HepG2 (cell line): ENCODE measurements around the gene FANCE. TPM values are rescaled to one million over a fixed set of nuclear protein-coding genes. Genes with fewer than 3 reads are reported as not detected.

Experiments used
- ATAC-seq: fragments of 200-7000 bp; cut with Tn5 transposase; 3 replicates; pipeline ENCODE4 v1.9.1; 2020; ENCODE audit warnings: mild to moderate bottlenecking, moderate library complexity
- BruUV-seq: library from RNA; stranded (reverse); fragments of 400-500 nt; replicated peaks from 2 replicates; lab custom pipeline; 2021; lab: Mats Ljungman, UMichigan
- CTCF ChIA-PET: fragments of 300-600 bp; formaldehyde crosslinking; extraction: SDS; loops from one replicate; lab custom pipeline; 2021; ENCODE audit warnings: low total read pairs, inconsistent platforms, low intra/inter-chr PET ratio; lab: Yijun Ruan, JAX
- POLR2A ChIA-PET: fragments of 350-600 bp; sonication (Branson Sonifier 250); formaldehyde crosslinking; loops from one replicate; lab custom pipeline; 2020; ENCODE audit warnings: antibody characterized with exemption, inconsistent platforms; lab: Yijun Ruan, JAX
- DNase-seq: peaks from one replicate; pipeline ENCODE4 v3.0.0-alpha.2; 2015; ENCODE audit warnings: low spot score
- FAIRE-seq: peaks from 3 replicates; lab custom pipeline; 2011; peaks lifted over from hg19 to GRCh38; lab: Jason Lieb, UNC
- H2AFZ ChIP-seq: one replicate; pipeline ENCODE4 v1.6.1; 2011; ENCODE audit warnings: low read length, inconsistent platforms
- H3K27ac ChIP-seq: fragments of 300-600 bp; 3 replicates; pipeline ENCODE4 v1.8.0; 2011; ENCODE audit warnings: mixed run types, mild to moderate bottlenecking, mixed read lengths, low read length, inconsistent platforms; ENCODE audit not compliant: insufficient read depth; ENCODE audit errors: extremely low read length
- H3K27me3 ChIP-seq, 2 experiments: fragments of 200-600 bp in 1 of 2; 2 replicates in 1 of 2; 3 replicates in 1 of 2; pipeline versions ENCODE4 v1.6.0 to v1.8.0; 2011; ENCODE audit warnings: low read length in 2 of 2, mild to moderate bottlenecking in 2 of 2, moderate library complexity in 2 of 2, inconsistent platforms in 1 of 2; ENCODE audit not compliant: insufficient read depth in 2 of 2, control insufficient read depth in 1 of 2
- H3K36me3 ChIP-seq, 2 experiments: fragments of 200-600 bp in 1 of 2; replicated peaks in 1 of 2; 2 replicates in 1 of 2; 3 replicates in 1 of 2; pipeline versions ENCODE4 v1.5.1 to v1.8.0; 2011; ENCODE audit warnings: low read length in 2 of 2, inconsistent platforms in 1 of 2; ENCODE audit not compliant: insufficient read depth in 2 of 2, control insufficient read depth in 1 of 2
- H3K4me1 ChIP-seq: 2 replicates; pipeline ENCODE4 v1.5.1; 2012; ENCODE audit warnings: low read length, inconsistent platforms; ENCODE audit not compliant: insufficient read depth
- H3K4me2 ChIP-seq: 2 replicates; pipeline ENCODE4 v1.6.0; 2011; ENCODE audit warnings: low read depth, low read length, inconsistent platforms
- H3K4me3 ChIP-seq, 3 experiments: fragments of 200-600 bp in 1 of 3; sonication (generic), shearing (Covaris generic) in 1 of 3; replicated peaks in 1 of 3; 2 replicates each; pipeline ENCODE4 v1.5.1; 2011 to 2016; ENCODE audit warnings: low read length in 3 of 3, inconsistent platforms in 2 of 3, low read depth in 2 of 3, mild to moderate bottlenecking in 2 of 3, control low read depth in 1 of 3, mixed read lengths in 1 of 3; ENCODE audit not compliant: insufficient read depth in 1 of 3
- H3K79me2 ChIP-seq: one replicate; pipeline ENCODE4 v1.6.1; 2011; ENCODE audit warnings: low read length, inconsistent platforms; ENCODE audit not compliant: insufficient read depth
- H3K9ac ChIP-seq: 2 replicates; pipeline ENCODE4 v1.6.0; 2011; ENCODE audit warnings: mild to moderate bottlenecking, low read depth, low read length, inconsistent platforms; ENCODE audit not compliant: insufficient read depth
- H3K9me3 ChIP-seq: 2 replicates; pipeline ENCODE4 v1.5.1; 2012; ENCODE audit warnings: mild to moderate bottlenecking, low read length
- H4K20me1 ChIP-seq: 2 replicates; pipeline ENCODE4 v1.6.0; 2011; ENCODE audit warnings: inconsistent platforms, mild to moderate bottlenecking, low read length, moderate library complexity; ENCODE audit not compliant: insufficient read depth
- MYNN ChIP-seq: sonication (generic); formaldehyde crosslinking; IDR thresholded peaks from 2 replicates; pipeline ENCODE4 v1.4.0; 2020; ENCODE audit warnings: mild to moderate bottlenecking, low read depth, missing genetic modification reagents
- NRL ChIP-seq: sonication (generic); formaldehyde crosslinking; IDR thresholded peaks from 2 replicates; pipeline ENCODE4 v1.5.0; 2020; ENCODE audit warnings: missing genetic modification reagents, mild to moderate bottlenecking, moderate library complexity, borderline replicate concordance
- RARA ChIP-seq: IDR thresholded peaks from 2 replicates; pipeline ENCODE4 v1.6.1; 2016; ENCODE audit warnings: missing genetic modification reagents, missing compliant biosample characterization
- RELA ChIP-seq: sonication (generic); formaldehyde crosslinking; IDR thresholded peaks from 2 replicates; pipeline ENCODE4 v1.4.0; 2020; ENCODE audit warnings: missing genetic modification reagents
- SIX4 ChIP-seq: sonication (generic); formaldehyde crosslinking; IDR thresholded peaks from 2 replicates; pipeline ENCODE4 v1.4.0; 2020; ENCODE audit warnings: missing genetic modification reagents
- SRSF9 ChIP-seq: fragments of 200-400 bp; formaldehyde crosslinking; IDR thresholded peaks from 2 replicates; pipeline ENCODE4 v1.6.1; 2018; ENCODE audit warnings: borderline replicate concordance, mild to moderate bottlenecking, low read depth, low read length; ENCODE audit not compliant: insufficient read depth, poor library complexity, severe bottlenecking
- TARDBP ChIP-seq: sonication (generic); formaldehyde crosslinking; IDR thresholded peaks from 2 replicates; pipeline ENCODE4 v1.8.0; 2022; ENCODE audit warnings: mild to moderate bottlenecking, missing genetic modification reagents
- ZNF564 ChIP-seq: sonication (generic); formaldehyde crosslinking; IDR thresholded peaks from 2 replicates; pipeline ENCODE4 v1.8.1; 2023; ENCODE audit warnings: mild to moderate bottlenecking, missing genetic modification reagents
- ZNF644 ChIP-seq: IDR thresholded peaks from 2 replicates; pipeline ENCODE4 v1.6.1; 2016; ENCODE audit warnings: low read depth
- ZNF790 ChIP-seq: sonication (generic); formaldehyde crosslinking; IDR thresholded peaks from 2 replicates; pipeline ENCODE4 v1.8.0; 2022; ENCODE audit warnings: missing genetic modification reagents, mild to moderate bottlenecking, borderline replicate concordance
- WGBS: methylation state at CpG from one replicate; pipeline ENCODE4 v1.1.6; 2017; ENCODE audit warnings: low lambda C conversion rate; 5-methylcytosine and 5-hydroxymethylcytosine counted together
- in situ Hi-C: cut with HindIII; loops from 2 replicates; pipeline ENCODE4 v1.10.0; 2017; ENCODE audit warnings: low pct_unique_long_range_greater_than_20kb; ENCODE audit not compliant: extremely low pct_ligation_motif_present
- intact Hi-C: fragments of 100-400 bp; cut with micrococcal nuclease; formaldehyde crosslinking; loops from one replicate; pipeline ENCODE4 v1.10.0; 2022; ENCODE audit not compliant: unreplicated experiment
- polyA plus RNA-seq, 8 experiments: library from polyadenylated mRNA; depleted of rRNA in 3 of 8; stranded (reverse) in 7 of 8; unstranded in 1 of 8; fragments of >200 nt; fragmentation: Illumina TruSeq in 4 of 8; extraction: Trizol in 4 of 8; gene quantifications; 2 replicates each; pipeline versions ENCODE4 v1.2.1 to v1.2.3, GENCODE V29; 2011 to 2016; ENCODE audit warnings: low read depth in 4 of 8, missing spikeins in 1 of 8, mixed read lengths in 1 of 8; ENCODE audit not compliant: insufficient read depth in 1 of 8
- total RNA-seq, 5 experiments: library from RNA; depleted of rRNA; stranded (reverse); fragments of >200 nt; fragmentation: Illumina TruSeq; extraction: Trizol; gene quantifications; 2 replicates each; pipeline ENCODE4 v1.2.3, GENCODE V29; 2016; ENCODE audit warnings: low read depth in 1 of 5
- TF ChIP-seq, protein P1 (sequence below): fragments of 450-650 bp; IDR thresholded peaks from 2 replicates; pipeline ENCODE4 v1.6.1; 2016
- TF ChIP-seq, protein P2 (sequence below): fragments of 450-650 bp; IDR thresholded peaks from 2 replicates; pipeline ENCODE4 v1.6.1; 2017; ENCODE audit warnings: mild to moderate bottlenecking
- TF ChIP-seq, protein P3 (sequence below): sonication (generic); formaldehyde crosslinking; conservative IDR thresholded peaks from 2 replicates; pipeline ENCODE4 v1.4.0; 2020; ENCODE audit warnings: missing genetic modification reagents
- TF ChIP-seq, protein P4 (sequence below): sonication (generic); formaldehyde crosslinking; IDR thresholded peaks from 2 replicates; pipeline ENCODE4 v1.8.0; 2023; ENCODE audit warnings: mild to moderate bottlenecking, missing genetic modification reagents
- TF ChIP-seq, protein P5 (sequence below): sonication (generic); formaldehyde crosslinking; IDR thresholded peaks from 2 replicates; pipeline ENCODE4 v1.4.0; 2020; ENCODE audit warnings: missing genetic modification reagents

The FANCE gene
- total and polyA plus RNA-seq, 2 of the 13 experiments (the other 11 are each of a cell fraction or from before 2014, with no cell fraction given): 7.1 to 11.2 TPM

DNA sequence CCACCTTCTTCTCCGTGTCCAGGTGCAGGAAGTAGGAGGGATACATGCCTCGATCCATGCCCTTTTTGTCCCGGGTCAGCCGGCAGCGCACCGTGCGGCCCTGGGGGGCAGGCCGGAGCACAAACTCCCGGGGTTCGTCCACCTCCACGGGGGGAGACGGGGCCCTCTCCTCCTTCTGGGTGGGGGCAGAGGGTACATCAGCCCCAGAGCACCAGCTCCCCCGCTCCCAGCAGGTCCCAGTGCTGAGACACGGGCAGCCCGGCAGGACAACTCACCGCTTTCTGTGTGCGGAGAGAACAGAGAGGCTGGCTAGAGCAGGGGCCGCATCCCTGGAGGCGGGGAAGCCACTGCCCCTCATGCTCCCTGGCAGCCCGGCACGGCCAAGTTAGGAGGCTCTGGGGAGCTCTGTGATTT is 53.9 kb downstream of the FANCE start:
- intact Hi-C loops: no loop called here
- in situ Hi-C loops: no loop called here
- TF ChIP-seq ZNF790 (CRISPR knock-in tag) (no peak), RELA (CRISPR knock-in tag) (0 out of 2 replicates have a peak, but pooled peaks have one; percentile 23), RARA (CRISPR knock-in tag) (no peak), MYNN (CRISPR knock-in tag) (no peak), SRSF9 (no peak), TARDBP (CRISPR knock-in tag) (no peak), ZNF644 (CRISPR knock-in tag) (no peak), ZNF564 (CRISPR knock-in tag) (no peak), NRL (CRISPR knock-in tag) (0 out of 2 replicates have a peak, but pooled peaks have one; percentile 27), SIX4 (no peak)
- TF ChIP-seq, protein P1, sequence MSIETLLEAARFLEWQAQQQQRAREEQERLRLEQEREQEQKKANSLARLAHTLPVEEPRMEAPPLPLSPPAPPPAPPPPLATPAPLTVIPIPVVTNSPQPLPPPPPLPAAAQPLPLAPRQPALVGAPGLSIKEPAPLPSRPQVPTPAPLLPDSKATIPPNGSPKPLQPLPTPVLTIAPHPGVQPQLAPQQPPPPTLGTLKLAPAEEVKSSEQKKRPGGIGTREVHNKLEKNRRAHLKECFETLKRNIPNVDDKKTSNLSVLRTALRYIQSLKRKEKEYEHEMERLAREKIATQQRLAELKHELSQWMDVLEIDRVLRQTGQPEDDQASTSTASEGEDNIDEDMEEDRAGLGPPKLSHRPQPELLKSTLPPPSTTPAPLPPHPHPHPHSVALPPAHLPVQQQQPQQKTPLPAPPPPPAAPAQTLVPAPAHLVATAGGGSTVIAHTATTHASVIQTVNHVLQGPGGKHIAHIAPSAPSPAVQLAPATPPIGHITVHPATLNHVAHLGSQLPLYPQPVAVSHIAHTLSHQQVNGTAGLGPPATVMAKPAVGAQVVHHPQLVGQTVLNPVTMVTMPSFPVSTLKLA: no peak
- TF ChIP-seq, protein P2, sequence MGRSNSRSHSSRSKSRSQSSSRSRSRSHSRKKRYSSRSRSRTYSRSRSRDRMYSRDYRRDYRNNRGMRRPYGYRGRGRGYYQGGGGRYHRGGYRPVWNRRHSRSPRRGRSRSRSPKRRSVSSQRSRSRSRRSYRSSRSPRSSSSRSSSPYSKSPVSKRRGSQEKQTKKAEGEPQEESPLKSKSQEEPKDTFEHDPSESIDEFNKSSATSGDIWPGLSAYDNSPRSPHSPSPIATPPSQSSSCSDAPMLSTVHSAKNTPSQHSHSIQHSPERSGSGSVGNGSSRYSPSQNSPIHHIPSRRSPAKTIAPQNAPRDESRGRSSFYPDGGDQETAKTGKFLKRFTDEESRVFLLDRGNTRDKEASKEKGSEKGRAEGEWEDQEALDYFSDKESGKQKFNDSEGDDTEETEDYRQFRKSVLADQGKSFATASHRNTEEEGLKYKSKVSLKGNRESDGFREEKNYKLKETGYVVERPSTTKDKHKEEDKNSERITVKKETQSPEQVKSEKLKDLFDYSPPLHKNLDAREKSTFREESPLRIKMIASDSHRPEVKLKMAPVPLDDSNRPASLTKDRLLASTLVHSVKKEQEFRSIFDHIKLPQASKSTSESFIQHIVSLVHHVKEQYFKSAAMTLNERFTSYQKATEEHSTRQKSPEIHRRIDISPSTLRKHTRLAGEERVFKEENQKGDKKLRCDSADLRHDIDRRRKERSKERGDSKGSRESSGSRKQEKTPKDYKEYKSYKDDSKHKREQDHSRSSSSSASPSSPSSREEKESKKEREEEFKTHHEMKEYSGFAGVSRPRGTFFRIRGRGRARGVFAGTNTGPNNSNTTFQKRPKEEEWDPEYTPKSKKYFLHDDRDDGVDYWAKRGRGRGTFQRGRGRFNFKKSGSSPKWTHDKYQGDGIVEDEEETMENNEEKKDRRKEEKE: no peak
- TF ChIP-seq, protein P3, sequence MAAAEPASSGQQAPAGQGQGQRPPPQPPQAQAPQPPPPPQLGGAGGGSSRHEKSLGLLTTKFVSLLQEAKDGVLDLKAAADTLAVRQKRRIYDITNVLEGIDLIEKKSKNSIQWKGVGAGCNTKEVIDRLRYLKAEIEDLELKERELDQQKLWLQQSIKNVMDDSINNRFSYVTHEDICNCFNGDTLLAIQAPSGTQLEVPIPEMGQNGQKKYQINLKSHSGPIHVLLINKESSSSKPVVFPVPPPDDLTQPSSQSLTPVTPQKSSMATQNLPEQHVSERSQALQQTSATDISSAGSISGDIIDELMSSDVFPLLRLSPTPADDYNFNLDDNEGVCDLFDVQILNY (CRISPR knock-in tag): no peak
- TF ChIP-seq, protein P4, sequence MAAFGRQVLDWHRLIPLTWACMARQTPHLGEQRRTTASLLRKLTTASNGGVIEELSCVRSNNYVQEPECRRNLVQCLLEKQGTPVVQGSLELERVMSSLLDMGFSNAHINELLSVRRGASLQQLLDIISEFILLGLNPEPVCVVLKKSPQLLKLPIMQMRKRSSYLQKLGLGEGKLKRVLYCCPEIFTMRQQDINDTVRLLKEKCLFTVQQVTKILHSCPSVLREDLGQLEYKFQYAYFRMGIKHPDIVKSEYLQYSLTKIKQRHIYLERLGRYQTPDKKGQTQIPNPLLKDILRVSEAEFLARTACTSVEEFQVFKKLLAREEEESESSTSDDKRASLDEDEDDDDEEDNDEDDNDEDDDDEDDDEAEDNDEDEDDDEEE: no peak
- TF ChIP-seq, protein P5, sequence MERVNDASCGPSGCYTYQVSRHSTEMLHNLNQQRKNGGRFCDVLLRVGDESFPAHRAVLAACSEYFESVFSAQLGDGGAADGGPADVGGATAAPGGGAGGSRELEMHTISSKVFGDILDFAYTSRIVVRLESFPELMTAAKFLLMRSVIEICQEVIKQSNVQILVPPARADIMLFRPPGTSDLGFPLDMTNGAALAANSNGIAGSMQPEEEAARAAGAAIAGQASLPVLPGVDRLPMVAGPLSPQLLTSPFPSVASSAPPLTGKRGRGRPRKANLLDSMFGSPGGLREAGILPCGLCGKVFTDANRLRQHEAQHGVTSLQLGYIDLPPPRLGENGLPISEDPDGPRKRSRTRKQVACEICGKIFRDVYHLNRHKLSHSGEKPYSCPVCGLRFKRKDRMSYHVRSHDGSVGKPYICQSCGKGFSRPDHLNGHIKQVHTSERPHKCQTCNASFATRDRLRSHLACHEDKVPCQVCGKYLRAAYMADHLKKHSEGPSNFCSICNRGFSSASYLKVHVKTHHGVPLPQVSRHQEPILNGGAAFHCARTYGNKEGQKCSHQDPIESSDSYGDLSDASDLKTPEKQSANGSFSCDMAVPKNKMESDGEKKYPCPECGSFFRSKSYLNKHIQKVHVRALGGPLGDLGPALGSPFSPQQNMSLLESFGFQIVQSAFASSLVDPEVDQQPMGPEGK (CRISPR knock-in tag): peak; percentile 64; the same call in 1 of the 2 replicates

More for the DNA sequence above, 53.9 kb downstream of the FANCE start:
- peak overlapping the region; percentile 75 for H3K4me2 ChIP-seq
- H2AFZ ChIP-seq: no peak overlapping the region
- WGBS: 1% methylated on average over 17 of the region's 21 CpGs
- no peaks in the 10 kb centered on the region for H4K20me1 ChIP-seq
- H3K4me3 ChIP-seq: peak overlapping the region; percentile 36 to 68 (median 40); a peak in 5 of 6 replicates
- no peaks in the 10 kb centered on the region for H3K79me2 ChIP-seq
- ATAC-seq (peak; percentile 61), FAIRE-seq (no peak), DNase-seq (no peak)
- peak overlapping the region; percentile 24; the same call in 1 of the 2 replicates for H3K9ac ChIP-seq
- H3K36me3 ChIP-seq: no peaks in the 10 kb centered on the region
- no peak overlapping the region for H3K27ac ChIP-seq
- H3K27me3 ChIP-seq: peaks cover 12 to 65% of the 10 kb centered on the region in 2 experiments
- peaks cover 30% of the 10 kb centered on the region for H3K4me1 ChIP-seq
- no TSS peak for BruUV-seq
- H3K9me3 ChIP-seq: no peaks in the 10 kb centered on the region
- CTCF ChIA-PET: no interaction called here
- POLR2A ChIA-PET: interaction anchor here (0.5 to 2.7 kb wide), 3 partner anchors 9 to 187 kb away, joined by 3 to 10 read pairs (median 3); partner anchors contain the start of gene TEAD3
